GM18907 (cell line): Measurements from ENCODE around the gene GPC5.
"Not testable (repeated sequence)": the region's sequence is repeated elsewhere in the genome, so short reads cannot be mapped to it uniquely, and the experiment has no call there.

Experiments
- ATAC-seq: cut with Tn5 transposase; IDR thresholded peaks from one replicate; pipeline ENCODE4 v1.9.1; 2021; ENCODE audit warnings: mild to moderate bottlenecking, moderate library complexity; ENCODE audit not compliant: unreplicated experiment

Gene GPC5

GRCh38 chr13:92886535-92887077 is 1488.2 kb downstream of the GPC5 start:
- no peak for ATAC-seq

DNA sequence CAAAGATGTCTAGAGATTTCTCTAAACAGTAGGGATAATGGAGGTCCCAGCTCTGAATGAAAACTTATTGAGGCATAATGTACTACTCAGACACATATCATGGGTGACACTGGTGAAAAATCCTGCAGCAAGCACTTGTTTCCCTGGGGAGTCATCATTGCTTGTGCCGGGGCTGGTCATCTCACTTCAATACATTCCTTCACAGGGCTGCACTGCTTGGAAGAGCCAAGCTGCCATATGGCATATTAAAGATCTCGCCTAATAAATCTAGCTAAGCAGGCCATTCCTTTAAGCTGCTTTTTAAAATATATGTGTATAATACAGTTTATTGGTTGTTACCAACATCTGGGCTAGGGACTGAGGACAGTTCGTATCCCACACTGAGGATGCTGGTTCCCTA is 1496.0 kb downstream of the GPC5 start:
- no peak for ATAC-seq

DNA sequence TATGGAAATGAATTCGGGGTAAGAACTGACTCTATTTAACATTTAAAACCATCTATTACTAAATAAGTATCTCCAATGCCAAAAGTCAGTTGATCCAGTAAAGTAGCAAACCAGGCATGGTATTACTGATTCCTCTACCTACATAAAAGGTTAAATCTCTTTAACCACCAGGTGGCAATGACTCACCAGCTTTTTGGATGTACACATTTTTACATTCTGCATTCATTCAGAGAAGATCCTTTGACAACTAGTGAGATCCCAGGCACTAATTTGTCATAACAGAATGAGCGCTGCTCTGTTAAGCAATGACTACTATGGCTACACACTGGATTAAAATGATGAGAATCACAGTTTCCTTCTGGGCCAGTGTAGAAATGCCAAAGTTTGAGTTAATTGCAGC is 1498.4 kb downstream of the GPC5 start:
- no peak for ATAC-seq

- ATAC-seq = not testable (repeated sequence)
Measured at GRCh38 chr13:92898946-92899345, 1500.5 kb downstream of the GPC5 start.

- ATAC-seq = no peak
Measured at GRCh38 chr13:92900446-92900845, 1502.0 kb downstream of the GPC5 start.

DNA sequence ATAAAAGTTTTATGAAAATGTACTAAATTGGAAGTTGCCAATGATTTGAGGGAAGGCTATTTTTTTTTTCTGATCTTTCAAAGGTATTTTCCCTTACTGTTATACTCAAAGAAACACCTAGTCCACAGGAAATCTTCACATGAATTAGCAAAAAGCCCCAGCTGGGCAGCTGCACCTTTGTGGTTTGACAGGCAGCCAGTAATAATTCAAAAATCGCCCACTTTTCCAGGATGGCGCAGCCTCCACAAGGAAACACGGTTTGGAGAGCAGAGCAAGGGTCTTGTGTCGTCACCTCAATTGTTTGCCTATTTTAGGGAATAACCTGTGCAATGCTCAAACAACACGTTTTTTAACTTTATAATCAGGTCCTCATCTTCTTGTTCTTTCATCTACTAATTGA is 1503.3 kb downstream of the GPC5 start:
- no peak for ATAC-seq

- ATAC-seq = no peak
Measured at GRCh38 chr13:92912629-92913028, 1514.2 kb downstream of the GPC5 start.

GRCh38 chr13:92913840-92914239 is 1515.4 kb downstream of the GPC5 start:
- no peak for ATAC-seq
